Measurements from ENCODE around the gene ENSA.
"Not testable (repeated sequence)": the region's sequence is repeated elsewhere in the genome, so short reads cannot be mapped to it uniquely, and the experiment has no call there.

Gene ENSA

DNA sequence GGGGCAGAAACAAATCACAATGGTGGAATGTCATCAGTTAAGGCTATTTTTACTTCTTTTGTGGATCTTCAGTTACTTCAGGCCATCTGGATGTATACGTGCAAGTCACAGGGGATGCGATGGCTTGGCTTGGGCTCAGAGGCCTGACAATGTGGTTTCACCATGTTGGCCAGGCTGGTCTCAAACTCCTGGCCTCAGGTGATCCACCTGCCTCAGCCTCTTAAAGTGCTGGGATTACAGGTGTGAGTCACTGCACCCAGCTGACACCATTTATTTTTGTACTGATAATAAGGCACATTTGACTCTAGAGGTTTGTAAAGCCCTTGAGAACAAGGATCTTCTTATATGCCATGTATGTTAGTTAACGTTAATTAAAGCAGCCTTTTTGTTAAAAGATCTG, 48.4 kb downstream of the ENSA start:
- DNase-seq (ENCODE audit: low read depth) = not testable (repeated sequence)

DNA sequence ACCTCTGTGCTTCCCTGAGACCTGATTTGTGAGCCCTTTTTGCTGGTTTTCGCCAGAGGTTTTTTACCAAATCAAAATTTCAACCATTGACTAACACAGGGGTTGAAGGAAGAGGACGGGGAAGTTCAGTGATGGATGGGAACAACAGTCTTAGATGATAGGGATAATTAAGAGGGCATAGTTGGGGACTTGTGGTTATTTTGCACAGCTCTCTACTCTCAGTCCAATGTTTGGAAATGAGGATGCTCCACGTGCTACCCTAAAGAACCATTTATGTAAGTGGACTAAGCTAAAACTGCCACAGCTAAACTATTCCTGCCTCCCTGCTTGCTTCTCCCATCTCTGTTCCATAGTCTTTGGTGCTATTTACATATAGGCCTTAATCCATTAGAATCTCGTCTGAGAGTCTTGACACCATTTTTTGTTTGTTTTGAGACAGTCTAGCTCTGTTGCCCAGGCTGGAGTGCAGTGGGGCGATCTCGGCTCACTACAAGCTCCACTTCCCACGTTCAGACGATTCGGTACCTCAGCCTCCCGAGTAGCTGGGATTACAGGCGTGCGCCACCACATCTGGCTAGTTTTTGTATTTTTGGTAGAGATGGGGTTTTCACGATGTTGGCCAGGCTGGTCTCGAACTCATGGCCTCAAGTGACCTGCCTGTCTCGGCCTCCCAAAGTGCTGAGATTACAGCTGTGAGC, 49.3 kb downstream of the ENSA start:
- DNase-seq (ENCODE audit: low read depth) = no peak

GRCh38 chr1:150579110-150579944, 50.1 kb downstream of the ENSA start, which contains the start of gene MCL1:
Gene MCL1 (minus strand): TSS chr1:150579610. CDS start chr1:150579530, 80 bp downstream.
- DNase-seq (ENCODE audit: low read depth) = peak; percentile 95

- peak; percentile 85 for DNase-seq (ENCODE audit: low read depth)
These were observed 50.9 kb downstream of the ENSA start for GRCh38 chr1:150578272-150579109.

- DNase-seq (ENCODE audit: low read depth) = peak; percentile 52
These were observed 51.7 kb downstream of the ENSA start for GRCh38 chr1:150577557-150578271.

- peak; percentile 36 for DNase-seq (ENCODE audit: low read depth)
These were observed 52.4 kb downstream of the ENSA start for GRCh38 chr1:150576794-150577556.

DNA sequence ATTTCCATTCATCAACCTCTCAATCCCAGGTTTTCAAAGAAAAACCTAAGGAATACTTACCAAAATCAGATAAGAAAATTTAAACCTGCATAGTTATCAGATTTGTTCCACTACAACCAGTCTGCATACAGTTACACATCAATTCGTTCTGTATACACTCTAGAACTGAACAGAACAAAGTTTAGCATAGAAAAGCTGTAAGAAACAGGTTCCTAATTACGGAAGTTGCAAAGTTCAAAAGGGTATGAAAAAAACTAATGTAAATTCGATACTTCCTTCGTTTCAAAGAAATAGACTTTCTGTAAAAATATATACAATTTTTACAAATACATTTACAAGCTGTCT, 53.1 kb downstream of the ENSA start:
- no peak for DNase-seq (ENCODE audit: low read depth)

DNA sequence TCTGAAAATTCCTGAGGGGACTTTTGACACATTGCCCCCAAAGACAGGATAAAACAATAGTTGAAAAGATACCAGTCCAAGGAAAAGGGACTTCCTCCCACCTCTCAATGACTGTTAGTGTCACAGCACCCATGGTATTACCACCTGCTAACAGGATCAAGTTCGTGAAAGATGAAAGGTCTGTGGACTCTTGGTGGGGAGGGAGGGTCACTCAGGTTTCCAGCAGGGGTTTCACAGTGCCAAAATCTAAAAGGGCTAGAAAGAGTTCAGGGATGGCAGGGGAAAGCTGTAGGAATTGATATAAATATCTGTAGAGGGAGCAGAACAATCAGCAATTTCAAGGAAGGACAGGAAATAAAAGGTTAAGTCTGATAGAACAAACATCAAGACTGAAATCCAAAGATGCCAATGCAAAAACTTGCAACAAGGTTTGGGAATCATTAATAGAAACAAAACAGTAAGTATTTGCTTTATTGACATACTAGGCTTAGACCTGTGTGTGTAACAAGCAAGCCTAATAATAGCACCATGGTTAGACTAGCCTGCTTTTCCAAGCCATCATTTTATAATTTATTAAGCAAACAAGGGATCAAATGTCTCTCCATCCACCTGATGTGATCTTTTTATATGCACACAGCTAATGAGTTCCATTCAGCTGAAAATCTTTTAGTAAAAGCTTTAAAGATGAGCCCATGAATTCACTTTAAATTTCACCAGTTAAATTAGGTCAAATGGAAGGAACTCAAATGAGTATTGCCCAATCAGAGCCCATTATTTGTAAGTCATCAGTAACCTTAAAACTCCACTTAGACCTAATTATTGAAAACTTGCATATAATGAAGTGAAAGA, 53.7 kb downstream of the ENSA start:
- DNase-seq (ENCODE audit: low read depth) = peak; percentile 48

DNA sequence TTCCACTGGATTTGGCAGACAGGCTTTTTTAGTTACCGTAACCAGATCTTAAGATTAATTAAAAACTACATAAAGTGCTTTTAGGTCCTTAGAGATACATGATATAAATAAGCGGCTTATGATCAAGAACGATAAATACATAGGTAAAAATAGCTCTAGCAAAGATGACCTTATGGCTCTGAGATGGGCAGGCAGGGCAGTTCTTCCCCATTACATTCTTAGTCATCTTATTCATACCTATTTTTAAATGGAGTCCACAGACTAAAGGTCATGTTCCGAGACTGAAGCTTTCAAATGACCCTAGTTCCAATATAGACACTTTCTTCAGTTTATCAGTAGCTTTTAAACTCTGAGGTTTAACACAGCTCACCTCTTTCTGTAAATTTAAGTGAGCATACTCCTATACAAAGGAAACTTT, 54.3 kb downstream of the ENSA start:
- peak; percentile 31 for DNase-seq (ENCODE audit: low read depth)

- peak; percentile 41 for DNase-seq (ENCODE audit: low read depth)
These were observed 54.9 kb downstream of the ENSA start for GRCh38 chr1:150574260-150575071.

GRCh38 chr1:150573648-150574071, 55.8 kb downstream of the ENSA start:
- peak; percentile 3 for DNase-seq (ENCODE audit: low read depth)

DNA sequence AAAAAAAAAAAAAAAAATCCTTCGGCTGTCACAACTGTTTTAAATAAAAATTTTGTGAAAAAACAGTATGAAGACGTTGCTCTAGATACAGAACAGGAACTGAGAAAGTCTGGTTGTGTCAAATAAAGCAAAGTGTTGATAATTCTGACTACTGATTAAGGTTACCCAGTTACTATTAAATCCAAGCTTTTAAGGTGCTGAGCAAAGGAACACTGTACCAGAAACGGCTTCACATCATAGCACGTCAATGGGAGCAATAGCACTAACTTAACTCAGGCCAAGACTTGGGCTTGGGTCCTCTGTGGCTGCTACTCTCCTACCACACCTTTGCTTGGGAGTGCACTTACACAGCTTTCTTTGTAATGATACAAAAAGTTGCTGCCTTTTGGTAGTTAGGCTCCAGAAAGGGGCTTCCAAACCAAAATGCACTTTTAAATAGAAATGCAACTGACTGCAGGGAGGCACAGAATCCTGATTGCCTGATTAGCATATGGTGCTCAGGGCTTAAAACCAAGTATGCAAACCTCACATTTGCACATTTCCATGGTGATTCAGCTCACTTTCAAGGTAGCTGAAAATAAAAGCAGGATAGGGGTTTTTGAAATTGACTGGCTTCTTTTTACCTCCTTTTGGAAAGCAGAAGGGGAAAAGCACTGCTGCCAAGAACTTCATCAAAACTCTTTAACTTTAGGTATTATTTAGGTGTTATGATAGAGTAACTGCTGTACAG, 56.3 kb downstream of the ENSA start:
- DNase-seq (ENCODE audit: low read depth) = peak; percentile 42
